HG03139 (cell line): Measurements from ENCODE around the gene CTNNA3.
A peak's percentile ranks its signal among the peaks of the same experiment; 100 is the strongest.

ENCODE experiments used
- ATAC-seq: cut with Tn5 transposase; IDR thresholded peaks from one replicate; pipeline ENCODE4 v1.9.1; 2021; ENCODE audit not compliant: unreplicated experiment

CTNNA3 gene

DNA sequence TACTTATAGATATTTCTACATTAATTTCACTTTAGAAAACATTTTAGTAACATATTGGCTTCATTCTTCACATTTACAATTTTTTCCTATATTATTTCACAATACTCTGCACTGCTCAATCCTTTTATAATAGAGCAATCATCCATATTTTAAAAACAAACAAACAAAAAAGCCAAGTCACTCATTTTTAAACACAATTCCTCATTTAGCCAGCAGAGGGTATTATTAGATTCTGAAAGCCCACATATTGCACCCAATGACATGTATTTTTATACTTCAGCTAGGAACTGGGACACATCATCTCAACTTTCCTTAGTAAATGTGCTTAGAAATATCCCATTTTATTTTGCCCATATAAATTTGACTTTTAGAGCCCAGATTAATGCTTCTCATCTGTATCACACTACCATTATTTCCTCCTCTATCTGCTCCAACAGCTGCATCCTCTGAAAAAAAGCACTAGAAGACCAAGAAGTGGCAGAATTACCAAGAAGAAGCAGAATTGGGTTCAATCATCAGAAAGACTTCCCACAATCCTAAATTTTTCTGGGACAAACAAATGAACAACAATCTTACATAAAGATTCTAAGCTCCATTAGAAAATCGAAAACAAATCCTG lies 29.5 kb downstream of the CTNNA3 start:
- no peak for ATAC-seq

DNA sequence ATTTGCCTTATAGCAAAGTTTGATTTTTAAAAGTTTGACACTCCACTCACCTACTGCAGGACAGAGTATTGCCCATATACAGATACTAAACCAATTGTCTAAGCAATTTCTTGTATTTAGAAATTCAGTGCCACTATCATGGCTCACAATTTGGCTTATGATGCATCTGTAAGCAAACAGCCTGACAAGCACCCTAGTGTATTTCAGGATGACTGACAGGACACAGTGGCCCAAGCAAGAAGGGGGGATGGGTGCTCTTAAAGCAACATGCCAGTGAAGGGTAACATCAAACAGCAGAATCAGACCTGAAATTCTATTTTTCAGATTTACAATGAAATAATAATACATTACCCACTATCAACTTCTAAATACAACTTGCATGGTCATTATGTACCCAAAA lies 30.5 kb downstream of the CTNNA3 start:
- no peak for ATAC-seq

DNA sequence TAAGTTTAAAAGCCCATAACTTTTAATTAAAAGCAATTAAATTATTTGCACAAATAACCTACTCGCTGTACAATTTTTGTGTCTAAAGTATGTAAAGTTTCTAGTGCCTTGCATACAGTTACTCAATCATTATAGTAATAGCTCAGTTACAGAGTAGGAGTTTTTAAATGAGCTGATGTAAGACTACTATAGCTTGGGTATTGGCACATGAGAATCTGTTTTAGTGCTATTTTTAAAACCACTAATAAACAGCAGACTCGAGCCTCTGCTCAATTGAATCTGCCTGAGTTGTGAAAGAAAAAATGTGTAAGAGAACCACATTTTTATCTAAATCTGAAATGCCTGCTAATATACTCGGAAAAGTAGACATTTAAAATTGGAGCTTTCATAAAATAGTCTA lies 31.1 kb downstream of the CTNNA3 start:
- no peak for ATAC-seq

DNA sequence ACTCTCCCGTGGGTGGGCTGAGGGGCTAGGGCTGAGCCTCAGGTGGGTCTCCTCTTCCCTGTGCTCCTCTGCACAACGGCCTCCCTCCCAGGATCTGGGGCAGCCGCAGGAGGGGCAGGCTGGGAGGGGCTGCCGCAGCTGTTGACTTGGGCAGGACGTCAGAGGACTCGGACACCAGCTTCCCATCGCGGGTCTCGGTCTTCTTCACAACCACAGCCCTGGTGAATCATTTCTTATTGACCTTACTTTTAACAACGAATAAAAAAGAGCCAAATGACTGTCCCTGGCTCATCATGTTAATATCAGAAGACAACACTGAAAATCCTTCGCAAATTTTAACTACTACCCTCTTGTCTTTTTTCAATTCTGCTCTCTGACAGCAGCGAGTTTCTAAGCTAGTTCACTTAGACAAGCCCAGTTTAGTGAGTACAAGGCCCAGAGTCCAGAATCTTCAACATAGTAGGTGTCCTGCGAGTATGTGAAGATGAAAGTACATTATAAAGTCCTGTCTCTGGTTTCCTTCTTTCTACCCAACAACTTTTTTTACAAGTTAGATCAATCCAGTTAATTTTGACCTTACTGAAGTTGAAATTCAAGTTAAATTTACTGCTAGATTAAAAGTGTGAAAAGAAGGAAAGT lies 32.4 kb downstream of the CTNNA3 start:
- ATAC-seq = no peak

DNA sequence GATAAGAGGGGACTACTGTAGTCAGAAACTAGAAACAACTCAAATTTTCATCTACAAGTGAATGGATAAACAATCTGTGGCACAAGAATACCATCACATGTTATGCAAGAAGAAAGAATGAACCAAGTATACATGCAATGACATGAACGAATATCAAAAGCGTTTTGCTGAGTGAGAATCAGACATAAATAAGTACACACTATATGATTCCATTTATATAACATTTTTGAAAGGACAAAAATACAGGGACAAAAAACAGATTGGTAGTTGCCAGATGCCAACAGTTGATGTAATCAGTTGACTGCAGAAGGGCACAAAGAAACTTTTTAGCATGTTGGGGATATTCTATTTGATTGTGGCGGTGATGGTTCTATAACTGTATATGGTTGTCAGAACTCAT lies 33.6 kb downstream of the CTNNA3 start:
- ATAC-seq = no peak

DNA sequence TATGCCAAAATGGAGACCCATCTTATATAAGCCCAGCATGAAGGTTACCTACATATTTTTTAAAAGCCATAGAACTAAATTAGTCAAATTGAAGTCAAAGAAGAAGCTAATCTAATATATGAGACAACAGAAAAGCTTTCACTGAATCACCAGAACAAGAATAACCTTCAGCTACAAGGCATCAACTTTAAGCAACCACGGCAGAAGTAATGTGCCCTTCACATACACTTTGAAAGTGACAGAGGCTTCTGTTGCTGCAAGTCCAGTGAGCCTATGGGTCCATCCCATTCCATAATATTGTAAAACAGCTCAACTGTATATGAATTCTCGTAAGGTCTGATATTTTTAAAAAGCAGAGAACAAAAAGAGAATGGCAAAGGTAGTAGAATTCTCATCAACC lies 36.5 kb downstream of the CTNNA3 start:
- no peak for ATAC-seq

DNA sequence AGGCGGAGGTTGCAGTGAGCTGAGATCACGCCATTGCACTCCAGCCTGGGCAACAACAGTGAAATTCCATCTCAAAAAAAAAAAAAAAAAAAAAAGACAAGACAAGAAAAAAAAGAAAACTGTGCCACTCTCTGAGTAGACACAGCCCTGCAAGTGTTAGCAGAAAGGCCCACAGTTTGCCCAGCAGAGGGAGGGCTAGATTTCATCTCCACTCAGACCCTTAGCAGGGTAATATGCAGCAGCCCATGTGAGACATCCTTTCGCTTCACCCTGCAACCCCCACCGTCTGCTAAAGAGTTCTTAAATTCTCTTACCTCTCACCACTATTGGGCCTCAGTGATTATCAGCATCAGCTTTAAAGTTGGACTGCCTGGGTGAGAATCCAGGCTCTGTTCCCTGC lies 38.2 kb downstream of the CTNNA3 start:
- no peak for ATAC-seq

DNA sequence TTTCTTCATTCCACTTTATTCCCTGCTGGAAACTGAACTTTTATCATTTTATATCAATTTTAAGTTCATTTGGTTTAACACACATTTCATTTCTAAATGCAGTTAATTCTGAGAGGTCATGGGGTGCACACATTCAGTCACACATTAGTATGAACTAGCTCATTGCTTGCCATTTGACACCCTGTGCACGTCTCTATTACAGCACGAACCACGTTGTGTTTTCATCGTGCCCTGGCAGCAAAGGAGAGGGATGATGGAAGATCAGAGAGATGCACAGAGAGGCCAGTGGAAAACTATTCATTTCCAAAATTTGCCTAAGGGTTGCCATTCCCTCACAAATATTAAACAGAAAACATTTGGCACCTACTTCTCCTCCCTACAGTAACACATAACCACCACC lies 45.4 kb downstream of the CTNNA3 start:
- no peak for ATAC-seq

DNA sequence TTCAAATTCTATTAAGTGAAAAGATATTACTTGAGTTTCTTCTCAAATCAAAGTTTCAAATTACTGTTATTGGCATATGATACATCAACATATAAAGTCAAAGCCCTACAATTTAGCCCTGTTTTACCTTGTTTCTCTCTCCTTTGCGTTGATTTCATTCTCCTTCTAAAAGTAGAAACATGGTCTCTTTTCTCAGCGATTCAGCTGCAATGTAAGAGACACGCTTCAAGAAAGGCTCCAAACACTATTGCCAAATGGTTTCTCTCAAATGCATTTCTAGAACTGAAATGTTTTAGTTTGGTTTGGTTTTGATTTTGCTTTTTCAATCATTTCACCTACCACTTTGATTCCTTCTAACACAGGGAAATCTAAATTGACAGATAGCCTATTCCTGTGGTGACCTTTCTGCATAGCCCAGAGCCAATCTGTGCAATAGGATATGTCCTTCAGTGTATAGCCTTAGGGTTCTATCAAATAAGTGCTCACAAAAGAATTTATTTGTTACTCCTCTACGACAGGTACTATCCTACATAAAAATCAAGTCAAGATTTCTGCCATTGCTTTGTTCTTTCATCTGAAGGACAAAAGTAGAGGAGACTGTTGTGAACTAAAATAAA lies 47.3 kb downstream of the CTNNA3 start:
- ATAC-seq = no peak

DNA sequence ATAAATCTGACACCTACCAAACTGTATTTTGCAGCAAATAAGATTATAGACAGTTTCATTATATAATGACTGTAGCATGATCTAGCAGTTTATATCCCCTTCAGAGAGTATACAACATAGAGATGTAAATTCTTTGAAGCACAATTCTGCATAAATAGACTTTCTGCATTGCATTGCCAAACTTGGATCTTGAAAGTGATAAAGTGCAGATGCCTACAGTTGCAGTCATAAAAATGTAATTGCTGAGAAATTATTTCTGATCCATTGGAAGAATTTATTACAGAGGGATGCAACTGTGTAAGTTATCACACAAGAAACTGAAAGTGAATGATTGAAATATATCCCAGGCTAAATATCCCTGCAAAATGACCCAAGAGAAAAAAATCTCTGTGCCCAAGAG lies 65.1 kb downstream of the CTNNA3 start:
- no peak for ATAC-seq

DNA sequence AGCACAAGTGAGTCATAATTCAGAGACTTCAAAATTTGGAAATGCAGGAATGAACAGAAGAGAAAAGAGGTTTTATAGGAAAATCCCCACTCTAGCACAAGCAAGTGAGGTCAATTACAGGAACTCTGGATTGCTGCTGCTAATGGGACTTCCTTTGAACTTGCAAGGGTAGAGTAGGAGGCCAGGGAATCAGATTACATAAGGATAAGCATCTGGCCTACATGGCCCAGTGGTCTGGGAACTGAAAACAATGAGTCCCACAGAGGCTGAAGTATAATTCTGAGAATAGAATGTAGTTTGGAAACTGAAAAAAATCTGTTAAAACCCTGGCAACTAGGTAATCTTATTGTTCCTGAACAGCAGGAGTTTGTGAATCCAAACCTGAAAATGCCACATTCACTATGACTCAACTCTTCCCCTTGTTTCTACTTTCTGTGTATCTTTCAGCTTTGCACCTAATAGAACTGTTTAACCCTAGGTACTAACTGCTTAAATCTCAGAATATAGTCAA lies 66.5 kb downstream of the CTNNA3 start:
- ATAC-seq = no peak

DNA sequence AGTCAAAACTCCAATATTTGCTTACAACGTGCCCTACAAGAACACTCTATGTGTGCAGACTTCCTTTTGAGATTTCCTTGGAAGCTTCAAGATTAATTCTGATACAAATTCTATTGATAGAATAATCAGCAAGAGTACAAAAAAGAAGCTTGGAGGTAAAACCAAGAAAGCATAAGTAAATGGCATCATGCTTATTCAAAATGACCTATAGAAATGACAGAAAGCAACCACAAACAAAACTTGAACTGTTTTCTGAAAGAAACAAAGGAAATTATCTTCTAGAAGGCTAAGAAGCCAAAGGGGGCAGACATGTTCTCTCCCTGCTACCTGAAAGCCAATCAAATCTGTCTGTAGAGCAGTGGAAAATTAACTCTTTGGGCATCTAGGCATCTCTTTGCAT lies 73.0 kb downstream of the CTNNA3 start:
- ATAC-seq = no peak

DNA sequence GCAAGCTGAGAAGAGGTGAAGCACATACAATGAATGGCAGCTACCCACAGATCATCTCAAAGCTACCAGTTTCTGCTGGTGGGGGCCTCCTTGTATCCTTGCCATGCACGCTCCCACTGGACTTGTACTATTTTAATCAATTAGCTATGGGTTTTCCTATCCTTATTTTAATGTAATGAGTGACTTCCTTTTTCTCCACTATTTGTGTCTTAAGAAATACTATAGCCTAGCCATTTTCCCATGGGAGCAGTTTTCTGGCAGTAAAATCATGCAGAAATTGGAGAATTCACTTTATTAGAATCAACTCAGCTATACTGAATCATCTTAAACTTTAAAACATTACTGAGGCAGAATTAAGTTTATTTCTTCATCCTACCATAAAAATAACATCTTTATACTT lies 73.5 kb downstream of the CTNNA3 start:
- no peak for ATAC-seq

DNA sequence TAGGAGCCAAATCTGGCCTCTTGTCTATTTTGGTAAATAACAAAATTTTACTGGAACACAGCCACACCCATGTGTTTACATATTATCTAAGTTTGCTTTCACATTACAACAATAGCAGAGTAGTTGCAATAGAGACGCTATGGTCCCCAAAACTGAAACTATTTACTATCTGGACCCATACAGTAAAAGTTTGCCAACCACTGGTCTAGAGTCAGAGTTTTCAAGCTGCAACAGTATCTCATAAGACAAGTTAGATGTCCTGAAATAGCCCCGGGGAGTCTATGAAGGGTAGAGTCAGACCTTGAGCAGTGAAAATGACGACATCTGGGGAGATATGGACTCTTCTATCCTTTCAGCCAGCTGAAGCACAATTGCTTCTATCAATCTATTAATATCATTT lies 74.2 kb downstream of the CTNNA3 start:
- no peak for ATAC-seq

DNA sequence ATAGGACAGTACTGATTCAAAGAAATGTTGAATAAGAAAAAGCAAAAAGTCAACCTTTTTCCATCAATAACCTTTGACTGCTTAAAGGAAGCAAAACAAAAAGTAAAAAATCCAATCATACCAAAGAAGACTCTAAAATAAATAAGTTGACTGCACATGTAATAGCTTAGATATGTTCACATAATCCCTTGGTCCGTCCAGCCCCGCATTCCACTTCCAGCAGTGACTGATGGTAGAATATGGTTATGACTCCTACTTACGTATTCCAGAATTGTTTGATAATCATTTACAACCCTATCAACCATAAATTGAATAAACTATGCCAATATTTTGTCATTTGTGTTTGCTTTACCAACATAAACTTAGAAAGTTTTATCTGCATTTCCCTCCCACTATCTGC lies 77.9 kb downstream of the CTNNA3 start:
- ATAC-seq = no peak

DNA sequence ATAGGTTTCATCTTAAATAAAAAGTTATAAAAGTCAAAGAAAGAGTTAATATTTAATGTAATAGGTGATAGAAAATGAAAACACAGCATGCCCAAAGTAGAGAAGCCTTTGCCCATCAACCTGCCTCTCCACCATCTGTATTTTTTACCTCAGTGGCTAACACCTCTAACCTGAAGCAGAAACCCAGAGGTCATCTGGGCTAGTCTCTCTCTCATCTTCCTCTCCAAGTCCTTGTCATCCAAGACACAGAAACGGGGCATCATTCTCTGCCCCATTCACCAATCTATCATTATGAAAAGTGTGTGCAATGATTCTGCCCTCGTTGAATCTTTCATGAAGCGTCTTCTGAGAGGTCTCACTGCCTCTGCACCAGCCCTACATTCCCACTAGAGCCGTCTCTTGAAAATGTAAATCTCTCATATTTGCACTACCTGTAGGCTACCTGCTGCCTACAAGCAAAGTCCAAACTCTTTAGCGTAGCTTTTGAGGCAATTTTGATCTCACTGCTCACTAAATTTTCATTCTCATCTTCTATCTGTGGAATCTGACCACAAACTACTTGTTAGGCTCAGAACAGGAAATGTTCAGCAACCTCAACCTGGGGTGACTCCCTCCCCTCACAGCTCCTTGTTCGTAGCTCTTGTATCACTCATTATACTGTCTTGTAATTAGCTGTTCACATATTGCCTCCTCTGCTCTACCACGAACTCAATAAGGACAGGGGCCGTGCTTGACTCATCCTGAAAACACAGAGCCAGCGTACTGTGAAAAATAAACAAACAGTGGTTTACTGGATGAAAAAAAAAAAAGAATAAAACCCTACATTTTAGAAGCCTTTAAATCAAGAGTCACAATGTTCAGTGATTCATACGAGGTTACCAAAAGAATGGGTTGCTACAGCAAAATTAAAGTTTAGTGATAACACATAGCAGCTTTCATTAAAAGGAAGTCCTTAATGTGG lies 83.1 kb downstream of the CTNNA3 start:
- ATAC-seq = peak; percentile 92

DNA sequence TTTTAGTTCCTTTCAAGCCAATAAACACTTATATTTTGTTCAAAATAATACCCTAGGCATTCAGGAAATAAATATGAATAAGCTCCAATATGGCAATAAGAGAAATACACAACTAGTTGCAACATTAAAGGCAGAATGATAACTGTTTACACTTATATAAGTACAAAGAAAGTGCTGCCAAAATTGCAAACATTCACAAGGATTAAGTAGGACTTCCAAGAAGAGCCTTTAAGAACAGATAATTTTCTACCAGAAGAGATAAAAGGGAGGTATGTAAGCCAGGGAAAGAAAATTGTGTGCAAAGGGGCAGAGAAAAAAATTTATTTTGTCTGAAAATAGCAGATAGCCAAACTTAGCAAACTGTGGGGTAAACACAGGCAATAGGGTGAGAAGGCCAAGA lies 83.8 kb downstream of the CTNNA3 start:
- no peak for ATAC-seq

DNA sequence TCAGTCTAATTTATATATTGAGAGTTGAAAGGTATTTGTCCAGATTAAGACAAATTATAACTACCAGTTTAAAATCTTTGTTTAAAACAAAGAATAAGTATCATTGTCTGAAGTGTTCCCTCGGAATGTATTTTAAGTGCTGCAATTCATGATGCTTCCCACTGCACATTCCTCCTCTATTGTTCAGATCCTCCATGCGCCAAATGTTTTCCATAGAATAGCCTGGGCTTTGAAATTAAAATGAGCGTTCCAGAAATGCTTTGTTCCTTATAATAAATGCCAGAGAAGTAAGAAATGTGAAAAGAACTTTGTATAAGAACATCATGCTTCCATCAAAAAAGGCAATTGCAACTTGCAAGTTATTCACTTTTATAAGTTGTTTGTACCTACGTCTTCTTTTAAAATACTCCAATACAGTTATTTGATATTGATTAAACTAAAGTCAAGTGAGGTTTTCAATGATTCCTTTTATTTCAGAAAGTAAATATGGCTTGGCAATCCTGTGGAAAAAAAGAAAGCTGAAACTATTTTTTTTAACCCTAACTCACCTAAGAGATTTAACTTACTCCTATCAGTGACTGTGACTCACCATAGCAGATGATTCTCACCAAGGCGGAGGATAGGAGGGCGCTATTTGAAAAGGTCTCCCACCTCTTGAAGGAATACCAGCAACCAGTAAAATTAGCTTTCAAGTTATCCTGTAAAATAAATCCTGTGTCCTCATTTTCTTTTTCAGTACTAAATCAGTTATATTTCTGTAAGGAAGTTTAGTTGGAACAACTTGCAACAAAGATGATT lies 85.8 kb downstream of the CTNNA3 start:
- no peak for ATAC-seq

DNA sequence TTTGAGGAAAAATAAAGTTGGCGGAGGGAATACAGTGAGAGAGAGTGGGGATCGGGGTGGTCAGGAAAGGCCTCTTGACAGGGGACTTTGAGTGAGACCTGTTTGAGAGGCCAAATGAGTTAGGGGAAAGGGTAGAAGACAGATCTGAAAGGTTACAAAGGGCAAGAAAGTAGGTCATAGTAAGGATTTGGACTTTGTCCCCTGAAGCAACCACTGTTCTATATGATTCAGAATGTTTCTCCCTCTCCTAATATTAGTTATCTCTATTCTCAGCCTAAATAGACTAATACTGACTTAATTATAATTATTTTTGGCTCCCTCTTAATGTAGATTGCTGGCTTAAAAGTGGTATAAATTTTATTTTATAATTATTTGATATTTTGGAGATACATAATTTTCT lies 88.0 kb downstream of the CTNNA3 start:
- no peak for ATAC-seq

DNA sequence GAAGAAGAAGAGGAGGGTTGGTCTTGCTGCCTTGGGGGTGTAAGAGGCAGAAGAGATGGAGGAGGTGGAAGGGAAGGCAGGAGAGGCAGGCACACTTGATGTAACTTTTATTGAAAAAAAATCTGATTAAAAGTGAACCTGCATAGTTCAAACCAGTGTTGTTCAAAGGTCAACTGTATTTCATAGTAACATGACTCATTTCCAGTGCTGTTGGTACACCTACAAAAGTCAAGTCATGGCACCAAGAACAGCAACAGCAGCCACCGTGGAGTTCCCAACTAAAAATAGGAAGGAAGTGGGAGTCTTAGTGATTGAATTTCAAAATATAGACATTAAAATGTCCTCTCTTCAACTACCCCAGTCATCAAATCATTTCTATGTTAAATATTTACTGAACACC lies 88.5 kb downstream of the CTNNA3 start:
- ATAC-seq = no peak

DNA sequence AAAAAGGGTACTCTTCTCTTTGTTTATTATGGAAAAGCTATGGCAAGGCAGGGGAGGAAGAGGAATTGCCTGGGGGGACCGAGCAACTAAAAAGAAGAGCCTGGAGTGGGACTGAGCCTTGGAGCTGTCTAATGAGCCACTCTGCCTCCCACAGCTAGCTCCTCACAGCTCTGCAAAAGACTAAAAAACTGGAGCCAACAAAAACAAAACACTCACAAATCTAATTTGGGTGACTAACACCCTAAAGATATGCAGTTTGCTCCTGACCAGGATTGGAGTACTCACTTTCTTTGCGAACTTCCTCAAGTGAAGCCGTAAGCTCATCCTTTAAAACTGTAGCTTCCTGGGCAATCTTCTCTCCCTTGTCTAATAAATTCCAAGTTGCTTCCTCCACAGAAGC lies 89.4 kb downstream of the CTNNA3 start:
- no peak for ATAC-seq
